Measurements from ENCODE around the gene MEGF8. TPM values are rescaled to one million over a fixed set of nuclear protein-coding genes. Genes with fewer than 3 reads are reported as not detected.

The MEGF8 gene
- total RNA-seq, 3 donors from 2014 or later: 9.7 to 15.5 (median 10.8) TPM

GRCh38 chr19:42295831-42296525, 29.5 kb upstream of the MEGF8 start:
- peak; percentile 84 to 87 for DNase-seq (ENCODE audit: low spot score in 2 of 2)
- intact Hi-C loops (cut with DNase I; ENCODE audit: low total_unique reads): no loop called here
- H3K4me1 ChIP-seq: no peaks in the 10 kb centered on the region
- TF ChIP-seq CTCF (IDR thresholded peaks at IDR 0.05): peak; percentile 88 to 95 (median 88)
- TF ChIP-seq POLR2A (IDR thresholded peaks at IDR 0.05): no peak
- TF ChIP-seq POLR2AphosphoS5 (IDR thresholded peaks at IDR 0.05): peak; percentile 27 to 33 (median 27)
- H3K4me3 ChIP-seq: no peak overlapping the region
- H3K27ac ChIP-seq: peak overlapping the region; percentile 19 to 48
- no peaks in the 10 kb centered on the region for H3K27me3 ChIP-seq
- H3K36me3 ChIP-seq: no peaks in the 10 kb centered on the region
- H3K9me3 ChIP-seq: no peaks in the 10 kb centered on the region

GRCh38 chr19:42297039-42297438, 28.4 kb upstream of the MEGF8 start:
- no peak for DNase-seq (ENCODE audit: low spot score in 2 of 2)

GRCh38 chr19:42301646-42302203, 23.7 kb upstream of the MEGF8 start, which contains the start of gene PRR19:
Gene PRR19 (plus strand): TSS chr19:42302132. CDS start chr19:42309585, 7,453 bp downstream.
- Histone ChIP-seq H3K27me3 (no peaks in the 10 kb centered on the region), H3K36me3 (no peaks in the 10 kb centered on the region), H3K27ac (peak within 1 kb of the TSS; percentile 54 to 73), H3K4me3 (peak within 1 kb of the TSS; percentile 38 to 76 (median 69)), H3K9me3 (no peaks in the 10 kb centered on the region), H3K4me1 (peaks cover 3 to 6% of the 10 kb centered on the region in 2 donors)
- DNase-seq (ENCODE audit: low spot score in 2 of 2): no peak
- intact Hi-C loops (cut with DNase I; ENCODE audit: low total_unique reads): no loop called here
- TF ChIP-seq POLR2AphosphoS5 (IDR thresholded peaks at IDR 0.05) (no peak), POLR2A (IDR thresholded peaks at IDR 0.05) (no peak), CTCF (IDR thresholded peaks at IDR 0.05) (no peak)

More at GRCh38 chr19:42297039-42297438, 28.4 kb upstream of the MEGF8 start:
- Histone ChIP-seq H3K4me3 (no peak overlapping the region), H3K9me3 (no peaks in the 10 kb centered on the region), H3K4me1 (no peaks in the 10 kb centered on the region), H3K27ac (no peak overlapping the region), H3K27me3 (no peaks in the 10 kb centered on the region), H3K36me3 (no peaks in the 10 kb centered on the region)
- intact Hi-C loops (cut with DNase I; ENCODE audit: low total_unique reads): no loop called here
- TF ChIP-seq CTCF (IDR thresholded peaks at IDR 0.05) (no peak), POLR2AphosphoS5 (IDR thresholded peaks at IDR 0.05) (no peak), POLR2A (IDR thresholded peaks at IDR 0.05) (no peak)

- Histone ChIP-seq H3K27me3 (no peaks in the 10 kb centered on the region), H3K9me3 (no peaks in the 10 kb centered on the region), H3K36me3 (no peaks in the 10 kb centered on the region), H3K4me1 (peaks cover 3 to 6% of the 10 kb centered on the region in 2 donors), H3K4me3 (peak overlapping the region in 2 of 3 donors; percentile 69 to 76), H3K27ac (peak overlapping the region in 1 of 2 donors; percentile 73)
- intact Hi-C loops (cut with DNase I; ENCODE audit: low total_unique reads): no loop called here
- no peak for TF ChIP-seq POLR2A (IDR thresholded peaks at IDR 0.05)
- no peak for TF ChIP-seq POLR2AphosphoS5 (IDR thresholded peaks at IDR 0.05)
- TF ChIP-seq CTCF (IDR thresholded peaks at IDR 0.05): no peak
- DNase-seq (ENCODE audit: low spot score in 2 of 2): no peak
Measured at GRCh38 chr19:42303101-42303464, 22.4 kb upstream of the MEGF8 start.

- intact Hi-C loops (cut with DNase I; ENCODE audit: low total_unique reads): no loop called here
- DNase-seq (ENCODE audit: low spot score in 2 of 2): no peak
- Histone ChIP-seq H3K9me3 (no peaks in the 10 kb centered on the region), H3K36me3 (no peaks in the 10 kb centered on the region), H3K27me3 (no peaks in the 10 kb centered on the region), H3K4me3 (no peak overlapping the region), H3K4me1 (peaks cover 3 to 6% of the 10 kb centered on the region in 2 donors), H3K27ac (no peak overlapping the region)
- TF ChIP-seq CTCF (IDR thresholded peaks at IDR 0.05): no peak
- no peak for TF ChIP-seq POLR2AphosphoS5 (IDR thresholded peaks at IDR 0.05)
- TF ChIP-seq POLR2A (IDR thresholded peaks at IDR 0.05): no peak
Measured at GRCh38 chr19:42303876-42304275, 21.6 kb upstream of the MEGF8 start.

All from breast epithelium (tissue), 4 donors.